Raji (cell line): Measurements from ENCODE around the gene U2AF1L4.

Experiments used
- POLR2A ChIP-seq: IDR thresholded peaks from 2 replicates; pipeline ENCODE4 v1.6.1; 2011; ENCODE audit warnings: low read depth, low read length, control low read depth; ENCODE audit not compliant: insufficient read depth

U2AF1L4 gene

DNA sequence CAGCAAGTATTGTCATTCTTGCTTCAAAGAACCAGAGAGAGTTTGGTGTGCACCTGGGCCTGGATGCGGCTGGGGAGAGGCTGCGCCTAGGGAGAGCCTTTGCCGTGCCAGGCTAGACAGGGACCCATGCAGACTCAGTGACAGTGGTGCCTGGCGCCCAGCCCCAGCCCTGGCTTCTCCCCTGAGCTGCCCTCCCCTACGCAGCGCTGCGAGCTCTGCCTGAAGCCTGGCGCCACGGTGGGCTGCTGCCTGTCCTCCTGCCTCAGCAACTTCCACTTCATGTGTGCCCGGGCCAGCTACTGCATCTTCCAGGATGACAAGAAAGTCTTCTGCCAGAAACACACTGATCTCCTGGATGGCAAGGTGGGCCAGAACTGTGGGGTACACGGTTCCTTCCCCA, 15.5 kb downstream of the U2AF1L4 start:
- no peak for TF ChIP-seq POLR2A

DNA sequence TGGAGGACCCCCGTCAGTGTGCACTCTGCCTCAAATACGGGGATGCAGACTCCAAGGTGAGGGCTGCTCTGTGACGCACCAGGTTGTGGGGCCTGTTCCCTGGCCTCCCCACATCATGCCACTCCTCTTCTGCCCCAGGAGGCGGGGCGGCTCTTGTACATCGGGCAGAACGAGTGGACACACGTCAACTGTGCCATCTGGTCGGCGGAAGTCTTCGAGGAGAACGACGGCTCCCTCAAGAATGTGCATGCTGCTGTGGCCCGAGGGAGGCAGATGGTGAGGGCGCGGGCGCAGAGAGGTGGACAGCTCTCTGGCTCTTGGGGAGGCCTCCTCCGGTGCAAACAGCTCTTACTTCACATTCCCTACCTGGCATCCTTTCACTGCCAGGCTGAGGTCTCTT, 16.2 kb downstream of the U2AF1L4 start:
- no peak for TF ChIP-seq POLR2A

DNA sequence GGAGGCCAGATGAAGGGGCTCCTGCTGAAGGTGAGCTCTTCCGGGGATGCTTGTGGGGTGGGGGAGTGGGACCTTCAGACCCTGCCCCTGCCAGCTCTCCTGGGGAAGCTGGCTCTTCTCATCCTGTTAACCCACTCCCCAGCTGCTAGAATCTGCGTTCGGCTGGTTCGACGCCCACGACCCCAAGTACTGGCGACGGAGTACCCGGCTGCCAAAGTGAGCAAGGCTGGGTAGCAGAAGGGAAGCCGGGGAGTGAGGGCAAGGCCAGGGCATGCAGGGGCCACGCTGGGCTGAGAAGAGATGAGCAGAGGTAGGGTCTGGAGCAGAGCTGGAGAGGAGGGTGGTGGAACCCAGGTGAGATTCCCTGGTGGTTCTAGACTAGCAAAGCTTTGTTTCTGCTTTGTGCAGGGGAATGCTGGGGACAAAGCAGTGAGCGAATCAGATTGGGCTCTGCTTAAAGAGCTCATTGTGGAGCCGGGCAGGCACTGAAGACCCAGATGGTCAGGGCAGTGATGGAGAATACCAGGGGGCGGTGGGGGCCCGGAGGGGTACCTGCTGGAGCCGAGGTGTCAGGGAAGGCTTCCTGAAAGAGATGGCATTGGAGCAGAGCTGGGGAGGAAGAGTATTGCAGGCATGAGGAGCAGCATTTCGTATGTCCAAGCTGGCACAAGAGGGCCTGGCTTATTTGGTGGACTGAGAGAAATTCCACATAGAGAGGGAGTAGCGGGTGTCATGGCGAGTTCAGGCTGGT, 17.1 kb downstream of the U2AF1L4 start:
- no peak for TF ChIP-seq POLR2A

DNA sequence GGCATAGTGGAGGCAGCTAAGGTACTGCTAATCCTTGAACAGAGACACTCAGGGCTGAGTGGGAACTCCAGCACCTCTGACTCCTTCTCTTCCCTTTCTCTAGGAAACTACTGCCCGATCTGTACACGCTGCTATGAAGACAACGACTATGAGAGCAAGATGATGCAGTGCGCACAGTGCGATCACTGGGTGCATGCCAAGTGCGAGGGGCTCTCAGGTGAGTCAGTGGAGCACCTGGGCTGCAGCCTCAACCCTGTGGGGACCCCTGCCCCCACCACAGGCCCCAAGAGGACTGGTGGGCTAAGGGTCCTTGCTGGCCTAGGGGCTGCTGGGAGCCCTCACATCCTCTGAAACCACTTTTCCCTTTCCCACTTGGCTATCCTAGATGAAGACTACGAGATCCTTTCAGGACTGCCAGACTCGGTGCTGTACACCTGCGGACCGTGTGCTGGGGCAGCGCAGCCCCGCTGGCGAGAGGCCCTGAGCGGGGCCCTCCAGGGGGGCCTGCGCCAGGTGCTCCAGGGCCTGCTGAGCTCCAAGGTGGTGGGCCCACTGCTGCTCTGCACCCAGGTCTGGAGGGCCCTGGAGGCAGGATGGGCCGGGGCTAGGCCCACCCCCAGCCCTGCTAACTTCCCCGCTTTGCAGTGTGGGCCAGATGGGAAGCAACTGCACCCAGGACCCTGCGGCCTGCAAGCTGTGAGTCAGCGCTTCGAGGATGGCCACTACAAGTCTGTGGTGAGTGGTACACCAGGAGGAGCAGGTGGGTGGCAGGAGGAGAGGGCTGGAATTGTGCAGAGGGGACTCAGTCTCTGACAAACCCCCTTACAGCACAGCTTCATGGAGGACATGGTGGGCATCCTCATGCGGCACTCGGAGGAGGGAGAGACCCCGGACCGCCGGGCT, 17.9 kb downstream of the U2AF1L4 start:
- TF ChIP-seq POLR2A: no peak

DNA sequence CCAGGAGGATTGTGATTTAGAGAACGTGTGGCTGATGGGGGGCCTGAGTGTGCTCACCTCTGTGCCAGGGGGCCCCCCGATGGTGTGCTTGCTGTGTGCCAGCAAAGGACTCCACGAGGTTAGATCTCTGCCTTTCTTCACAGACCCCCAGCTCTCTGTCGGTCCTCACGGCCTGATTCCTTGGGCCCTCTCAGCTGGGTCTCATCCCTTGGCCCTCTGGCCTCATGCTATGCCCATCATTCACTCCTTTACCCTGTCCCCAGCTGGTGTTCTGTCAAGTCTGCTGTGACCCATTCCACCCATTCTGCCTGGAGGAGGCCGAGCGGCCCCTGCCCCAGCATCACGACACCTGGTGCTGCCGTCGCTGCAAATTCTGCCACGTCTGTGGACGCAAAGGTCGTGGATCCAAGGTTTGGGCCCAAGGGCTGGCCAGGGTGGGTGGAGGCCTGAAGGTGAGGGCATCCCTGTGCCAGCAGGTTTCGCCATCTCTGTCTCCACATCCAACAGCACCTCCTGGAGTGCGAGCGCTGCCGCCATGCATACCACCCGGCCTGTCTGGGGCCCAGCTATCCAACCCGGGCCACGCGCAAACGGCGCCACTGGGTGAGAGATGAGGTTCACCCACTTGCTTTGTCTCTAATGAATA, 19.9 kb downstream of the U2AF1L4 start:
- TF ChIP-seq POLR2A: no peak

DNA sequence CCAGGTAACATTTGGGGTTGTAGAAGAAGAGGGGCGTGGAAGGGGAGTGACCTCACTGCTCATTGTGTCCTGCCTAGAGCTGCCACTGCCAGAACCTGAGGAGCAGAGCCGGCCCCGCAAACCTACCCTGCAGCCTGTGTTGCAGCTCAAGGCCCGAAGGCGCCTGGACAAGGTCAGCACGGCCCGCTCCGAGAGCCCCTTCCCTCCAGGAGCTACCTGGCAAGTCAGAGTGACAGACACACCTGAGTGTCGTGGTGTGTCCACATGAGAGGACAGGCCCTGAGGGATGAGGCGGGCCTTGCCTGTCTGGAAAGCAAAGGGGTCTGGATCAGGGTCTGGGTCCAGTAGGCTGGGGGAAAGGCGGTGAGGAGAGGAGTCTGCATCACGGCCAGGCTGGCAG, 20.7 kb downstream of the U2AF1L4 start:
- TF ChIP-seq POLR2A: no peak

DNA sequence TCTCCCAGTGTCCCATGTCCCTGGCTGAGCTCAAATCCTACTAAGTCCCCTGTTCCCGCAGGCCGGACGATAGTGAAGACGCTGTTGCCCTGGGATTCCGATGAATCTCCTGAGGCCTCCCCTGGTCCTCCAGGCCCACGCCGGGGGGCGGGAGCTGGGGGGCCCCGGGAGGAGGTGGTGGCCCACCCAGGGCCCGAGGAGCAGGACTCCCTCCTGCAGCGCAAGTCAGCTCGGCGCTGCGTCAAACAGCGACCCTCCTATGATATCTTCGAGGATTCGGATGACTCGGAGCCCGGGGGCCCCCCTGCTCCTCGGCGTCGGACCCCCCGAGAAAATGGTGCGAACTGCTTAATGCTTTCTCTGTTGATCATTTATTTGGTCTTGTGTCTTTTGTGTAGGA, 21.5 kb downstream of the U2AF1L4 start:
- TF ChIP-seq POLR2A: no peak

DNA sequence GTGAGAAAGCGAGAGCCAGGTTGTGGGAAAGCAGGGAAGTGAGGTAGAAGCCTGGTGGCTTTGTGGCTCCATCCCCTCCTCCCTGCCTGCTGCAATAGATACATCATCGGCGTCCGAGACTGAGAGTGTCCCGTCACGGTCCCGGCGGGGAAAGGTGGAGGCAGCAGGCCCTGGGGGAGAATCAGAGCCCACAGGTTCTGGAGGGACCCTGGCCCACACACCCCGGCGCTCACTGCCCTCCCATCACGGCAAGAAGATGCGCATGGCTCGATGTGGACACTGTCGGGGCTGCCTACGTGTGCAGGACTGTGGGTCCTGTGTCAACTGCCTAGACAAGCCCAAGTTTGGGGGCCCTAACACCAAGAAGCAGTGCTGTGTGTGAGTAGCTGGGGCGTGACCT, 22.3 kb downstream of the U2AF1L4 start:
- TF ChIP-seq POLR2A: no peak

DNA sequence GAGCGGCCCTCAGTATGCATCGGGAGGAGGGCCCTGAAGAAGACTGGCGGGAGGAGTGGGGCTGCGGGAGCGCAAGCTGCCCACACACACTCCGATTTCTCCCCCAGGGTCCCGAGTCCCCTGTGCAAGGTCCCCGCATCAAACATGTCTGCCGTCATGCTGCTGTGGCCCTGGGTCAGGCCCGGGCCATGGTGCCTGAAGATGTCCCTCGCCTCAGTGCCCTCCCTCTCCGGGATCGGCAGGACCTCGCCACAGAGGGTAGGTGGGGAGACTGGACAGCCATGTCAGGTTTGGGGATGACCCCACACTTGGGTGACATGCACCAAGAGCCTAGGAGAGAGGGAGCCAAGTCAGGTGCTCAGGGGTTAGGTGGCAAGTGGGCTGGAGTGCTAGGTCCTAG, 22.8 kb downstream of the U2AF1L4 start:
- TF ChIP-seq POLR2A: no peak

DNA sequence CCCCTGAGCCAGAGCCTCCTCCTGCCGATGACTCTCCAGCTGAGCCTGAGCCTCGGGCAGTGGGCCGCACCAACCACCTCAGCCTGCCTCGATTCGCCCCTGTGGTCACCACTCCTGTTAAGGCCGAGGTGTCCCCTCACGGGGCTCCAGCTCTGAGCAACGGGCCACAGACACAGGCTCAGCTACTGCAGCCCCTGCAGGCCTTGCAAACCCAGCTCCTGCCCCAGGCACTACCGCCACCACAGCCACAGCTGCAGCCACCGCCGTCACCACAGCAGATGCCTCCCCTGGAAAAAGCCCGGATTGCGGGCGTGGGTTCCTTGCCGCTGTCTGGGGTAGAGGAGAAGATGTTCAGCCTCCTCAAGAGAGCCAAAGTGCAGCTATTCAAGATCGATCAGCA, 23.8 kb downstream of the U2AF1L4 start:
- TF ChIP-seq POLR2A: no peak

DNA sequence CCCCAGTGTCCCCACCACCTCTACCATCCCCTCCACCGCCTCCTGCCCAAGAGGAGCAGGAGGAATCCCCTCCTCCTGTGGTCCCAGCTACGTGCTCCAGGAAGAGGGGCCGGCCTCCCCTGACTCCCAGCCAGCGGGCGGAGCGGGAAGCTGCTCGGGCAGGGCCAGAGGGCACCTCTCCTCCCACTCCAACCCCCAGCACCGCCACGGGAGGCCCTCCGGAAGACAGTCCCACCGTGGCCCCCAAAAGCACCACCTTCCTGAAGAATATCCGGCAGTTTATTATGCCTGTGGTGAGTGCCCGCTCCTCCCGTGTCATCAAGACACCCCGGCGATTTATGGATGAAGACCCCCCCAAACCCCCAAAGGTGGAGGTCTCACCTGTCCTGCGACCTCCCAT, 24.6 kb downstream of the U2AF1L4 start:
- no peak for TF ChIP-seq POLR2A

DNA sequence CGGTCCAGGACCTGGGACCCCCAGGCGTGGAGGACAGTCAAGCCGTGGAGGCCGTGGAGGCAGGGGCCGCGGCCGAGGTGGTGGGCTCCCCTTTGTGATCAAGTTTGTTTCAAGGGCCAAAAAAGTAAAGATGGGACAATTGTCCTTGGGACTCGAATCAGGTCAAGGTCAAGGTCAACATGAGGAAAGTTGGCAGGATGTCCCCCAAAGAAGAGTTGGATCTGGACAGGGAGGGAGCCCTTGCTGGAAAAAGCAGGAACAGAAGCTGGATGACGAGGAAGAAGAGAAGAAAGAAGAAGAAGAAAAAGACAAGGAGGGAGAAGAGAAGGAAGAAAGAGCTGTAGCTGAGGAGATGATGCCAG, 25.1 kb downstream of the U2AF1L4 start:
- TF ChIP-seq POLR2A: no peak

DNA sequence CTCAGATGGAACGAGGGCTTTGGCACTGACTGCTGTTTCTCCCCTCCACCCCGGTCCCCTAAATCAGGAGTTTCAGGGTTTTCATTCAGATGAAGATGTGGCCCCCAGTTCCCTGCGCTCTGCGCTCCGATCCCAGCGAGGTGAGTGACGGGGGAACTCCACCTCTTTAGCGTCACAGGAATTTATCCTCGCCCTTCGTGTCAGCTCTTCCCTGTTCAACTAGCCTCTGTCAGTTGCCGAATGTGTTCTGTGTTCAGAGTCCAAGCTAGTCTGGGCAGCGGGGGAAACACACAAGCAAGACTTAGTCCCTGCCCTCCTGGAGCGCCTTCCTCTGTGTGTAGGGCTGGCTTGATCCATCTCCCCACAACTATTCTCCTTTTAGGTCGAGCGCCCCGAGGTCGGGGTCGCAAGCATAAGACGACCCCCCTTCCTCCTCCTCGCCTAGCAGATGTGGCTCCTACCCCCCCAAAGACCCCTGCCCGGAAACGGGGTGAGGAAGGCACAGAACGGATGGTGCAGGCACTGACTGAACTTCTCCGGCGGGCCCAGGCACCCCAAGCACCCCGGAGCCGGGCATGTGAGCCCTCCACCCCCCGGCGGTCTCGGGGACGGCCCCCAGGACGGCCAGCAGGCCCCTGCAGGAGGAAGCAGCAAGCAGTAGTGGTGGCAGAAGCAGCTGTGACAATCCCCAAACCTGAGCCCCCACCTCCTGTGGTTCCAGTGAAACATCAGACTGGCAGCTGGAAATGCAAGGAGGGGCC, 25.6 kb downstream of the U2AF1L4 start:
- TF ChIP-seq POLR2A: no peak

DNA sequence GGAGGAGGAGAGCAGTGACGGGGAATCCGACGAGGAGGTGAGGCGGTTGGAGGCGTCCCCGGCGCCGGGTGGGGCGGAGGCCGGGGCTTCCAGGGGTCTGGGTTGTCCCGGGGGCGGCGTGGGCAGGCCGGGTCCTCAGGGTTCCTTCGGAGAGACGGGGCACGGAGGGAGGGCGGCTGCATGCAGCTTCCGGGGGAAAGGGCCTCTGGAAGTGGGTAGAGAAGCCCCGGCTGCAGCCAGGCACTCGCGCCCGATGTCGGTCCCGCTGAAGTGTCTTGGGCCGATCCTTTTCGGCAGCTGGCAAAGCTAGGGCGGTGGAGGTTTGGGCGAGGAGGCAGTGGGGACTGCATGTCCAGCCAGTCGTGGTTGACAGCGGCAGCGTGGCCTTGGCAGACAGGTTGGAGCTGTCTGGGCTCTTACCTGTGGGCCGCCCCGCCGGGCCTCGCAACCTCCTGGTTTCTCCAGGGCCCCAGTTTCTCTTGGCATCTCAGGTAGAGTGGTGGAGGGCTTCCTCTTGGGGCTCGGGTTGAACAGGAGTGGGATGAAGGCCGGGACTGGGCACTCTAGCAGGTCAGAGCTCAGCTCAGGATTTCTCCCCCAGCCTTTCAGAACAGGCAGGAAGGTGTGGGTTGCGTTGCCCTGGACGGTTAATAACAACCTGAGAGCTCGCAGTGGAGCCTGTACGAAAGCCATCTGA, 26.7 kb downstream of the U2AF1L4 start:
- TF ChIP-seq POLR2A: no peak

DNA sequence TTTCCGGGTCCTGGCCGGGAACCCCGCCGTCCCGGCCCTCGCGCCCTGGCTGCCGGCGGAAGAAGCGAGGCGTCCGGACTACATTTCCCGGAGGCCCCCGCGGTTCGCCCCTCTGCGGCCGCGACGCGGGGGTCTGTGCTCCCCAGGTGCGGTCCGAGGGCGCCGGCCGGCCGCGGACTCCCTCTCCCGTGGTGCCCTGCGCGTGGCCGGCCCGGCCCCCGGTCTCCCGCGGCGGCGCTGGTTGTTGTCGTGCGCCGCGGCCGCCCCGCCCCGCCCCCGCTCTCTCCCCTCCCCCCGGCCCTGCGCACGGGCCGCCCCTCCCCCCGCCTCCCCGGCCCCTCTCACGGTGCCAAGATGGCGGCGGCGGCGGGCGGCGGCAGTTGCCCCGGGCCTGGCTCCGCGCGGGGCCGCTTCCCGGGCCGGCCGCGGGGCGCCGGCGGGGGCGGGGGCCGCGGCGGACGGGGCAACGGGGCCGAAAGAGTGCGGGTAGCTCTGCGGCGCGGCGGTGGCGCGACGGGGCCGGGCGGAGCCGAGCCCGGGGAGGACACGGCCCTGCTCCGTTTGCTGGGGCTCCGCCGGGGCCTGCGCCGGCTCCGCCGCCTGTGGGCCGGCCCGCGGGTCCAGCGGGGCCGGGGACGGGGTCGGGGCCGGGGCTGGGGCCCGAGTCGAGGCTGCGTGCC, 27.4 kb downstream of the U2AF1L4 start, which contains the start of gene KMT2B:
Gene KMT2B, plus strand, starts transcription at position 339 of the 680 bp plus-strand sequence. Its CDS starts 16 bp downstream, at position 355.
- TF ChIP-seq POLR2A: no peak
